NCI-H2196 (cell line): ENCODE results near the gene ZNF844.
"Not testable (repeated sequence)": the region's sequence is repeated elsewhere in the genome, so short reads cannot be mapped to it uniquely, and the experiment has no call there.

Experiments used
- DNase-seq: peaks from one replicate; lab custom pipeline; 2025; ENCODE audit not compliant: unreplicated experiment; lab: John Stamatoyannopoulos, UW

Gene ZNF844

GRCh38 chr19:12064590-12065538 lies at the start of gene ZNF844:
Gene ZNF844 (plus strand): TSS chr19:12064731. CDS start chr19:12064874, 143 bp downstream.
- DNase-seq: peak; percentile 91

GRCh38 chr19:12015015-12015752 lies 49.3 kb upstream of the ZNF844 start:
- DNase-seq: no peak

- DNase-seq: no peak
These were observed 48.8 kb upstream of the ZNF844 start for GRCh38 chr19:12015753-12016116.

DNA sequence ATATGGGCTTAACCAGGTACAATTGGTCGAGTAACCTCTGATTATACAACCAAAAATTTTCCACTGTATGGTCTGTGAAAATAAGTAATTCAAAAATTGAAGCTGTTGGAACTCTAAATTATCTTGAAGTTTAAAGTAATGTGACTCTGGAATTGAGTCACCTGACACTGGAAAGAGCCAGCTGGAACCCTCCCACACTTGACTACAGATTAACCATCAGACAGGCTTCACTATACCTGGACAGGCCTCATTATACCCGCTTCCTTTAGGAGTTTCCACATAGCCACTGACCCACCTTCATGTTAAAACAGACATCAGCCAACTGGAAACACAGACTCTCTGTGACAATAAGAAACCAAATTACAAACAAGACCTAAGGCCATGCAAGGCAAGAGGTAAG lies 30.3 kb upstream of the ZNF844 start:
- no peak for DNase-seq

- no peak for DNase-seq
These were observed 29.9 kb upstream of the ZNF844 start for GRCh38 chr19:12034620-12035019.

- peak; percentile 96 for DNase-seq
These were observed 29.0 kb upstream of the ZNF844 start, which contains the start of gene ZNF433 for GRCh38 chr19:12035220-12036172. Gene ZNF433 (minus strand): TSS chr19:12035679. CDS start chr19:12035539, 140 bp downstream.

- no peak for DNase-seq
These were observed 21.6 kb upstream of the ZNF844 start for GRCh38 chr19:12042893-12043292.

DNA sequence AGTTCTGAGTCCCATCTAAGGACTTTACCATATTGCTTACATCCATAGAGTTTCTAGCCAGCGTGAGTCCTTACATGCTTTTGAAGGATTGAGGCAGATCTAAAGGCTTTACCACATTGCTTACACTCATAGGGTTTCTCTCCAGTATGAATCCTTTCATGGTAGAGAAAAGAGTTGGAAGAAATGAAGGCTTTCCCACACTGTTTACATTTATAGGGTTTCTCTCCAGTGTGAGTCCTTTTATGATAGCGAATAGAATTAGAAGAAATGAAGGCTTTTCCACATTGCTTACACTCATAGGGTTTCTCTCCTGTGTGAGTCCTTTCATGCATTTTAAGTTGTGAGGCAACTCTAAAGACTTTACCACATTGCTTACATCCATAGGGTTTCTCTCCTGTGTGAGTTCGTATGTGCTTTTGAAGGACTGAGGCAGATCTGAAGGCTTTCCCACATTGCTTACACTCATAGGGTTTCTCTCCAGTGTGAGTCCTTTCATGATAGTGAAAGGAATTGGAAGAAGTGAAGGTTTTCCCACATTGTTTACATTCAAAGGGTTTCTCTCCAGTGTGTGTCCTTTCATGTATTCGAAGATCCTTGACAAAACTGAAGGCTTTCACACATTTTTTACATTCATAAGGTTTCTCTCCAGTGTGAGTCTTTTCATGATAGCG lies 20.6 kb upstream of the ZNF844 start:
- DNase-seq: no peak

DNA sequence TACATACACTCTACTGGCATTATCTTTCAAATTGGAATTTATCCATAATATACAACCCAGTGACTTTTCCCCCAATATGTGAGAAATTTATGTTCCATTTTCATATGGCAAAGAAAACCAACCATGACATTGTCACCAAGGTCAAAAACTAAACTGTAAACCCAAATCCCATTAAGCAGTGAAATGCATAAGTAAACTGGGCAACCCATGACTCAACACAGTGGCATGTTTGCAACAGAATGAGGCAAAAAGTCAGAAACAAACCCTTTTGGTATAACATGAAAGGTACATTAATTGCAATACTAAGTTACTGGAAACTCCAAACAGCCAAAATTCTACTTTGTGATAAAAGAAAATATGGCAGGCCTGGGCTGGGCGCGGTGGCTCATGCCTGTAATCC lies 16.7 kb upstream of the ZNF844 start:
- no peak for DNase-seq

DNA sequence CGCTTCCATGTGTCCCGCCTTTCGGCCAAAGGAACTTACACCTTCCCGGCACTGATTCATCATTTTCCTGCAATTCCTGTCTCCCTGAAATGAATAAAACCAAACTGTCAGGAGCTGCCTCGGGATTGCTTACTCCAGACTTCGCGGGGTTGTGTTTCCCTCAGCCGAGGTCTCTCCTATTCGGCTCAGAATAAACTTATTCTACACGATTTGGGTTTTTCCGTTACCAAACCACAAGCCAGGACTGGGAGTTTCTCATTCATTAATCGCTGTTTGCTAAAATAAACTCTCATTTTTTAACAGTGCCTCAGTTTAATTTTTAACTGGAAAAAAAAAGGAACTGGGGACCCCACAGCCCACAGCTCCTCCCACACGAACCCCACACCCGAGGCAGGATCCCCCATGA lies 12.4 kb upstream of the ZNF844 start:
- no peak for DNase-seq

- DNase-seq: peak; percentile 91
These were observed 11.9 kb upstream of the ZNF844 start, which contains the start of gene ZNF878 for GRCh38 chr19:12052497-12053169. Gene ZNF878 (minus strand): TSS chr19:12052961. CDS start chr19:12052801, 160 bp downstream.

DNA sequence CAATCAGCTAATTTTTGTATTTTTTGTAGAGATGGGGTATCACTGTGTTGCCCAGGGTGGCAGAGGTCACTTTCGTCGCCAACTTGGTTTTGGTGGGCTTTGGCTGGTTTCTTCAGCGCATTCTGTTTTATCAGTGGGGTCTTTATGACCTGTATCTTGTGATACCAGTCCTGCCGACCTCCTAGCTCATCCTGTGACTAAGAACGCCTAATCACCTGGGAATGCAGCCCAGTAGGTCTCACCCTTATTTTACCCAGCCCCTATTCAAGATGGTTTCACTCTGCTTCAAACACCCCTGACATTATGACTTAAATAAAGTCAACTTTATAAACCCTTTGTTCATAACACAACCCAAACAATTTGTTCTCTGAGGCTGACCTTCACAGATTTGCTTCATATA lies 8.7 kb upstream of the ZNF844 start:
- no peak for DNase-seq

DNA sequence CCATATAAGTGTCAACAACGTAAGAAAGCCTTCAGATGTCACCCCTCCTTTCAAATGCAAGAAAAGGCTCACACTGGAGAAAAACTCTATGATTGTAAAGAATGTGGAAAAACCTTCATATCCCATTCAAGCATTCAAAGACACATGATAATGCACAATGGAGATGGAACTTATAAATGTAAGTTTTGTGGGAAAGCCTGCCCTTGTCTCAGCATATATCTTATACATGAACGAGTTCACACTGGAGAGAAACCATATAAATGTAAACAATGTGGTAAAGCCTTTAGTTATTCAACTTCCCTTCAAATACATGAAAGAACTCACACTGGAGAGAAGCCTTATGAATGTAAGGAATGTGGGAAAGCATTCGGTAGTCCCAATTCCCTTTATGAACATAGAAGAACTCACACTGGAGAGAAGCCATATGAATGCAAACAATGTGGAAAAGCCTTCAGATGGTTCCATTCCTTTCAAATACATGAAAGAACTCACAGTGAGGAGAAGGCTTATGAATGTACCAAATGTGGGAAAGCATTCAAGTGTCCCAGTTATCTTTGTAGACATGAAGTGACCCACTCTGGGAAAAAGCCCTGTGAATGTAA lies 11.1 kb downstream of the ZNF844 start:
- no peak for DNase-seq

DNA sequence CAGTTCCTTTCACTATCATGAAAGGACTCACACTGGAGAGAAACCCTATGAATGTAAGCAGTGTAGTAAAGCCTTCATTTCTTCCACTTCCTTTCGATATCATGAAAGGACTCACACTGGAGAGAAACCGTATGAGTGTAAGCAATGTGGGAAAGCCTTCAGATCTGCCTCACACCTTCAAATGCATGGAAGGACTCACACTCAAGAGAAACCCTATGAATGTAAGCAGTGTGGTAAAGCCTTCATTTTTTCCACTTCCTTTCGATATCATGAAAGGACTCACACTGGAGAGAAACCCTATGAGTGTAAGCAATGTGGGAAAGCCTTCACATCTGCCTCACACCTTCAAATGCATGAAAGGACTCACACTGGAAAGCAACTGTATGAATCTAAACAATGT lies 11.8 kb downstream of the ZNF844 start:
- DNase-seq: not testable (repeated sequence)

- DNase-seq: no peak
These were observed 12.8 kb downstream of the ZNF844 start for GRCh38 chr19:12077375-12077774.

DNA sequence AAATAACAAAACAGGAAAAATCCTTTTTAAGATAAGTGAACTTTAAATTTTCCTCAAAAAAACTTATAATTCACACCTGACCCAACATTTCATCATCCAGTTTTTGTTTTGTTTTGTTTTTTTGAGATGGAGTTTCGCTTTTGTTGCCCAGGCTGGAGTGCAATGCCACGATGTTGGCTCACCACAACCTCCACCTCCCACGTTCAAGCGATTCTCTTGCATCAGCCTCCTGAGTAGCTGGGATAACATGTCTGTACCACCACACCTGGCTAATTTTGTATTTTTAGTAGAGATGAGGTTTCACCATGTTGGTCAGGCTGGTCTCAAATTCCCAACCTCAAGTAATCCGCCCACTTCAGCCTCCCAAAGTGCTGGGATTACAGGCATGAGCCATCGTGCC lies 18.8 kb downstream of the ZNF844 start:
- DNase-seq: not testable (repeated sequence)

GRCh38 chr19:12085074-12085818 lies 20.7 kb downstream of the ZNF844 start:
- no peak for DNase-seq

GRCh38 chr19:12090807-12091206 lies 26.3 kb downstream of the ZNF844 start:
- DNase-seq: no peak
